ENCODE results near the gene EDAR.

The EDAR gene

DNA sequence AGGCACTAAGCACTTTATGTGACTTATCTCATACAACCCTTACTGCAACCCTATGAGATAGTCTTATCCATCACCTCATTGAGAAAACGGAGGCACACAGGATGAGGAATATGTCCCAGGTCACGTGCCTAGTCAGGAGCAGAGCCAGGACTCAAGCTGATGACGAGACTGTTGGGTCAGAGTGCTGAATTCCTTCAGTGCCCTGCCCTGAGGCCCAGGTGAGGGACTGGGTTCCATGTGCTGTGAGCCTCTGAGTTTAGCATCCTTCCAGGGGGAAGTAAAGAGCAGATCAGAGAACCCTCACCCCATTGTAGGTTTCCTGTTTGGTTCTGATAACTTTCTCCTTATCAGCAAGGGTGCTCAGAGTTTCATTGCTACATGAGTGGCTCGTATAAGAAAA is 11.7 kb upstream of the EDAR start:
- no peak for DNase-seq

DNA sequence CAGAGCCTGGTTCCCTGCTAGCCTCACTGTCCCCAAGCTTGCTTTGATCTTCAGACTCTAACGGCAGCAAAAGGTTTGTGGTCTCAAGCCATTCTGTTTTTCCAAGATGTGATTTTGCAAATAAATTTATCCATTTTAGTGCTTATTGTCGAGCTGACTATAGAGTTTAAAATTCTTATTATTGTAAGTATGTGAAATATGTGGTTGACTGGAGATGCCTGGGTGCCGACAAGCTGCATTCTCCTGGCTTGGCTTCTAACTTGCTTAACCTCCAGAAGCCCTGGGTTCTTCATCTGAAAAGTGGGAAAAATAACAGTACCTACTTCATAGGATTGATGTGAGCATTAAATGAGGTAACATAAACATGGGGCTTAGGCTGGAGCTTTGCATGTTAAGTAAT is 9.9 kb upstream of the EDAR start:
- no peak for DNase-seq

DNA sequence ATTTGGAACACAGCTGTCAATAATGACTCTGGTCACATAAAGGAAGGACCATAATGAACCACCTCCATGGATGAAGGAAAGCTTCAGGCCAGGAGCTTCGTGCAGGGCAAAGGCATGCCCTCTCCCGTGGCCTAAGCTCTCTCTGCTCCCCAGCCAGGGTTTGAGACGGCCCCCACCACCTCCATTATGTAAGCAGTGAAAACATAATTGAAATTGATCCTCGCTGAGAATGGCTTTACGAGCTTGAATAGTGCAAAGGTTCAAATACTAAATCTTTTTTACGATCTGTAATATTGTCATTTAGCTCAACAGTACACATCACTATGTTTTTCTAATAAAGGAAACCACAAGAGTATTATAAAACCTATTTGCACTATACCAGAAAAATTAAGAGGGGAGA is 5.2 kb upstream of the EDAR start:
- DNase-seq: no peak

DNA sequence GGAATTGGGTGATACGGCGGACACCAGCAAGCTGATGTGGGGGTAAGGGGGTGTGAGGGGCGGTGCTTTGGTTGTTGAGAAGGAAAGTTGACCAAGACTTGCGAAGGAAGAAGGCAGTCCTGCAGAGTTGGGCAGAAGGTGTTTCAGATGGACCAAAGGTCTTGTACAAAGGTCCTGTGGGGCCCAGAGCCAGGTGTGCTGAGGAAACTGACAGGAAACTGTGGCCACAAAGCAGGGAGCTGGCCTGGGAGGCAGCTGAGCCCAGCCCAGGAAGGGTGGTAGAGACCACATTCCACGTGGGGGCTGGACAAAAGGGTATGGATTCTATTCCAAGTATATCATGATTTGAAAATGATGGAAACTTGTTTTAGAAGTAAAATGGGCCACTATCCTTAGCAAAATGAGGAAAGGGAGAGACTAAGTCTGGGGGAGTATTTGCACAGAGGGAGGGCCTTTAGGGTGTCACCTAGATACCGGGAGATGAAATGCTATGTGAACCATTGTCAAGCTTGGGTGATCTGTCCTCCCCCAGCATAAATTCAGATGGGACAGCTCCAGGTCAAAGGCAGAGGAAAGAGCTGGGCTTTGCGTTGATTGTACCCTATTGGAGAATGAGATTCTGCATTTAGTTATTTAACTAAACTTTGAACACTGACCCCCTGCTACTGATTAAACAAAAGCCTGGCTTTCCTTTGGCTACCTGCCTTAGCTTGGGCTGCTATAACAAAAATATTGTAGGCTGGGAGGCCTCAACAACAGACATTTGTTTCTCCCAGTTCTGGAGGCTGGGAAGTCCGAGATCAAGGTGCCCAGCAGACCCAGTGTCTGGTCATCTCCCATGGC is 4.3 kb upstream of the EDAR start:
- no peak for DNase-seq

DNA sequence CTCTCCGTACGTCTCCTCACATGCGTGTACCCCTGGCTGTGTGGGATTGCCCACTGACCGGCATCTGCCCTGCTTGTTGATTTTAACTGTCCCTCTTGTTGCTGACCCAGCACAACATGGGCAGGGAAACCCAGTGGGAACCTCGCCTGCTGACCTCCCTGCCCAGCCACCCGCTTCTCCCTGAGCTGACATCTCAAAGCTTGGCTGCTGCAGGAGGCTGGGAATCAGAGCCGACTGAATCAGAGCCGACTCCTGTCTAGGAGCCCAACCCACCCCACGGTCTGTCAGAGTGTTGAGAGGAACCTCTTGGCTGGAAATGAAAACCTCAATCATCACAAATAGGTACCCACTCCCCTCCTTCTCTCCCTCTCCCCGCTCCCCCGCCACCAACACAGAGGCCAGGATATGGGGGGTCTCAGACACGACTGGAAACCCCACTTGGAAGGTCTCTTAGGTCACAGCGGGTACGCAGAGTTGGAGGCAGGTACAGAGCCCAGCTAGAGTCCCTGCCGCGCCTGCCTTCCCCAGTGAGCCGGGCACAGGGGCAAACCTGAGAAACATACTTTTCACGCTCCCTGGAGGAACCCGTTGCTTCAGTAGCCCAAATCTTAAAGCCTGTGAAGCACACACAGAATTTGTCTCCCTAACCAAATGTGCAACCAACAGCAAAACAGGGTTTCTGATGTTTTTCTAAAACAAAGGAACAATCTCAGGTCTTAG is 784 bp downstream of the EDAR start:
- DNase-seq: no peak

DNA sequence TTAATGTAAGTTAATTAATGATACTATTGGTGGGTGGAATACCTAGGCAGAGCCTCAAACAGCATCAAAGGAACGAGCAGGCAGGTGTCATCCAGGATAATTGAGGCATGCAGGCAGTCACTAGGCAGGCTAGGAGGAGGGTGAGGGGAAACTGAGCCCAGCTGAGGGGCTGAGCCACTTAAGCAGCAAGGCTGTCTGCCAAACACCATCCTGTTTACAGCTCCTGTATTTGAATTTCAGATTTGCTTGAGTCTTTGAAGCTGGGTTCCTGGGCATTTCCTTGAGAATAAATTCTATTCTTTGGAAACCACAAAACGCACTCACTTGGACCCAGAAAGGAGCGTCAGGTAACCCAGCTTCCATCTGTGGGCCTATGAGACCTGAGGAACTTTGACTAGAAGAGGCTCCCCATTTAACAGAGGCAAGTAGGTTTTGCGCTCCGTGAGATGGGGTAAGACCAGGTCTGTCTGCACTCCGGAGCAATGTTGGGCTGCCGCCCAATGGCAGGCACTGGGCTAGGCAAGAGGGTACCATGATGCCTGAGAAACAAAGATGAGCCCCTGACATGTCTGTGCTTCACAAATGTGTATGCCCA is 2.0 kb downstream of the EDAR start:
- DNase-seq: no peak

DNA sequence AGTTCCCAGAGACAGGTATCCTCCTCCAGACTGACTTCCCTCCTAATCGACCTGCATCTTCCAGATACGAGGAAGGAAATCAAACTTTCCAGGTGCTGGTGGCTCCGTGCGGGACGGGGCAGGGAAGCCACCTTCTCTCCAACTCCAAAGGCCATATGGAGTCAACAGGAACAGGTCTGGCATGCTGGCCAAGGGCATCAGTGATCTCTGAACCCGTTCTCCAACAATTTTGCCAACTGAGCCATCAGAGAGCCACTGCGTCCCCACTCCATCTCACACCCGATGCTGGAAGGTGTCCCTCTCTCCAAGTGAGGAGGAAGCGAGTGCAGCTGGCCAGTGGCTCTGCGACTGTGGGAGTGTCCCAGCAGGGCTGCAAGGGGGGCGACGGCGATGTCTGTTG is 5.4 kb downstream of the EDAR start:
- no peak for DNase-seq

DNA sequence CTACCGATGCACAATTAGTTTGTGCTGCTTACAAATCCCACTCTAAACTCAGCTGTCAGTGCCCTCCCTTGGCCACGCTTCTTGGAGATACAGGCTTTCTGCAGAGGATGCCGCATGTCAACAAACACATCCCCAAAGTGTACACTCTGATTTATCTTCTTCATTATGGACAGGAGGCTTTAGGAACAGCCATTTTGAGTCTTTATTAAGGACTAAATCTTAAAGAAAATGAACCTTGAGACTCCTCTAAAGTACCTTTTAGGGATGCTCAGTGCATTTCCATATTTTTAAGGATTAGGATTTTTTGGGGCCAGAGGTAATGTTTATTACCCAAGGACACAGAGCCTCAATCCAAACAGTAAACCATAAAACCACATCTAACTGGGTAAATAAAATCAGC is 6.0 kb downstream of the EDAR start:
- DNase-seq: no peak

DNA sequence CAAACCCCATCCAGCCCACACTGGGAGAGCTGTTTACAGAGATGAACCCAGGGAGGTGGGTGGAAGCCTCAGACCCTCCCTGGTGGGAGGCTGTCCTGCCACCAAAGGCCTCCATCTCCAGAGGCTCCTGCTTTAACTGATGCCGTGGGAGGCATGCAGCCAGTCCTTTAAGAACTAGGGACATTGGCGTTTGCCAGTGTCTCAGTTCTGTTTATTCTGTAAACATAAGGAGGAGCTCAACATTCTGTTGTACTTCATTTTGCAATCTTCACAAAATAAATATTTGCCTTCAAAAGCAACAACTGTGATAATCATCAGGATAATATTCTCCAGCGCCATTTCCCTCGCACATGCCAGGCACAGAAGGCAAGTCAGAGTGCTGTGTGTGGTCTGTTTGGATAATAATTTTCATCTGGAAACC is 6.8 kb downstream of the EDAR start:
- DNase-seq: no peak

DNA sequence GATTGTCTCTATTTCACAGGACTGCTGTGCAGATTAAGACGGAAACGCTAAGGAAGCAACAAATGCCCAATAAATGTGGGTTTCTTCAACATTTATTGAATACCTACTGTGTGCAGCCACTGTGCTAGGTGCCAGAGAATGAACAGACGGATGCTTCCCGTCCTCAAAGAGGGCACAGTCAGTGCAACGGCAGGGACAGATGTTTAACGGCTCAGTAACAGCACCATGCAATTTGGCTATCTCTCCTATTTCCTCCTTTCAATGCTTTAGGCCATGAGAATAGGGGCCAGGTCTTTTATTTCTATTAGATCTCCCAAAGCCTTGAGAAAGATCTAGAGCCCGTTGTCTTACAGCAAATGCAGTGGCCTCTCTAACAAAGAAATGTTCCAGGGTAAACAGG is 7.2 kb downstream of the EDAR start:
- DNase-seq: no peak

DNA sequence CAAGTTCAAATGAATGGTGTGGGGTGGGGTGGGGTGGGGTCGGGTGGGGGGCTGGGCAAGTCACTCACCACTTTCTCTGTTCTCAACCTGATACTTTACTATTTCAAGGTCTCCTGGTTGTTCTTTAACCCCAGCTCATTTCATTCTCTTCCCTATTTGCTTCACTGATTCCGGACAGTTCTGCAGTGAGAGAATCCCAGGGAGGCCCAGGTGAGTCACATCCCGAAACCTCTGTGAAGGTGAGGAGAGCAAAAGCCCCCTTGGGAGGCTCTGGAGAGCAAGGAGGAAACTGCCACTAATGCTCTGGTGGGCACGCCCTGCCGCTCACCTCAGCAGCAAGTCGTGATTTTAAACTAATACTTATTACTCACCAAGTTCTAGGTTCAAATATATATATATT is 8.9 kb downstream of the EDAR start:
- no peak for DNase-seq

DNA sequence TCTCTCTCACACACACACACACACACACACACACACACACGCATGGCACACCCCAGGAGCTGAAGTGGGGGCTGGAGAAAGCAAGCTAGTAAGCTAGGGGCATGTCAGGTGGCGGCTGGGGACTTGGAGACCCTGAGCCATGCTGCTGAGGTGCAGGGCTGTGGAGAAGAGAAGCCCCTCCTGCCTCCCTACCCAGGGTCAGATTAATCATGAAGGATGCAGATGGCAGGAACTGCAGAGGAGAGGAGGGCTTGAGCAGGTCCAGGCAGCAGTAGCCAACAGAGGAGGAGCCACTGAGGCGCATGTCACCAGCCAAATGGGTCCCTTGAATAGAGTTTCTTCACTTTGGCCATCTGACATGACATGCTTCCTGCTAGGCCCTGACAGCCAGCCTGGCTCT is 9.6 kb downstream of the EDAR start:
- DNase-seq: no peak

DNA sequence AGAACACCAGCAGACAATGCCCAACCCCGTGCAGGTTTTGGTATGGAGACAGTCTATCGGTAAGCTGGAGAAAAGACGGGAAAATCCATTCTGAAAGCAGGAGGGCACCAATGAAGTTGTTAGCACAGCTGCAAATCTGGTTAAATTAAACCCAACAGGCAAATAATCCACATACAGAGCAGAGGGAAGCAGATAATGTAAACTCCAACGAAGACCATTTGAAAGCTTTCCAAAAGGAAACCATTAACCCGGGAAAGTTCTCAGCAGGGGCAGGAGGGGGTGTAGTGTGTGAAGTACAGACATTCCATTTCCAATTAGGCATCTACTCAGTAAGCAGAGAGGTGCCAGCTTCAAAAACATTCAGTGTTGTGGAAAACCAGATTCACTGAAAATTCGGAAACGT is 10.3 kb downstream of the EDAR start:
- no peak for DNase-seq

DNA sequence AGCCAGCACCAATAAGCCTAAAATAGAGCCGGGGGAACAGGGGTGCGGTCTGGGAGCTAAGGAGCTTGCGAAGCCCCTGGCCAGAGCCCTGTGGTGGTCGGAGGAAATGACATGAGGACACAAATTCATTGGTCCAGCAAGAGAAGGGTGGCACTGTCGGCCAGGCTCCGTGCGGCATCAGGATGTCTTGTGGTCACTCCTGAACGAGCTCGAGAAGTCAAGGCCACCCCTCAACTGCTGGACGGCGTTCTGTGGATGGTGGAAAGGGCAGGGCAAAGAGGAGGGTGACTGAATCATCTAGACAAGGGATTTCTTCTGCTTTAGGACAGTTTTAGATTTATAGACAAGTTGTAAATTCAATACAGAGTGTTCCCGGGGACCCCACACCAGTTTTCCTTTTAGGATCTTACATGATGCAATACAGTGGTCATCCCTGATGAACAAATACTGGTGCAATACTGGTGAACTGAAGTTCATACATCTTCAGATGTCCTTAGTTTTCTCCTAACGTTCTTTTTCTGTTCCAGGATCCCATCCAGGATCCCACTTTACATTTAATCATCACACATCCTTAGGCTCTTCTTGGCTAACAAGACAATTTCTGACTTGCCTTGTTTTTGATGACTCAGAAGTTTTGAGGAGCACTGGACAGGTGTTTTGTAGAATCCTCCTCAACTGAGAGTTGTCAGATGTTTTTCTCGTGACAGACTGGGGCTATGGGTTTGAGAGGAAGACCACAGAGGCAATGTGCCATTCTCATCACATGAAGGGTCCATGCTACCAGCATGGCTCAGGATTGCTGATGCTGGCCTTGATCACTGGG is 13.2 kb downstream of the EDAR start:
- DNase-seq: no peak

DNA sequence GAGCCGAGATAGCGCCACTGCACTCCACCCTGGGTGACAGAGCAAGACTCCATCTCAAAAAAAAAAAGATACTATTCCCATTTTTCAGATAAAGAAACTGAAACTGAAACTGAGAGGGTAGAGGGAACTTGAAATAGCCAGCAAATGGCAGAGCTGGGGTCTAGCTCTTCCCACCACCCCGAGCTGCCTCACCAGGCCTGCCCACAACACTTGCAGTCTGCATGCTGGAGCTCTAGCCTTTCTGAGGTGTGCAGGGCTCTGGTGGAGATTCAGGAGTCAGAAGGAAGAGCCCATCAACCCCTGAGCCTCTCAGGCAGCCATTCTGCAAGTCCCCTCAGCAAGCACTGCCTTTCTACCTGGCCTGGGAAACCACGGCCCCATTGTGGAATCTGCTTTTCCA is 14.3 kb downstream of the EDAR start:
- DNase-seq: no peak

DNA sequence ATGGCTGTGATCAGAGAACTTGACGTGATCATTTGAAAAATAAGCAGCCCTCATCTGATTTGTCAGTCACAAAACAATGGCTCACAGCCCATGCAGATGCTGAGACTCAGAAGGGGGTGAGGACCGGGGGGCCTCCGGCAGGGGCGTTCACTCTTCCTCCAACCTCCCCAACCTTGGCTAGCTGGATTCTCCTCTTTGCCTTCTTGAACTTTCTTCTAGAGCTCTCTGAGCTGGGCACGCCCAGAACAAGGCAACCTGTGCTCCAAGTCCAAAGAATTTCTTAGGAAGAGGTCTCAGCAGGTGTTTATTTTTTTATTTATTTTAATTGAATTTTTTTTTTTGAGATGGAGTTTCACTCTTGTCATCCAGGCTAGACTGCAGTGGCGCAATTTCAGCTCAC is 16.4 kb downstream of the EDAR start:
- no peak for DNase-seq

DNA sequence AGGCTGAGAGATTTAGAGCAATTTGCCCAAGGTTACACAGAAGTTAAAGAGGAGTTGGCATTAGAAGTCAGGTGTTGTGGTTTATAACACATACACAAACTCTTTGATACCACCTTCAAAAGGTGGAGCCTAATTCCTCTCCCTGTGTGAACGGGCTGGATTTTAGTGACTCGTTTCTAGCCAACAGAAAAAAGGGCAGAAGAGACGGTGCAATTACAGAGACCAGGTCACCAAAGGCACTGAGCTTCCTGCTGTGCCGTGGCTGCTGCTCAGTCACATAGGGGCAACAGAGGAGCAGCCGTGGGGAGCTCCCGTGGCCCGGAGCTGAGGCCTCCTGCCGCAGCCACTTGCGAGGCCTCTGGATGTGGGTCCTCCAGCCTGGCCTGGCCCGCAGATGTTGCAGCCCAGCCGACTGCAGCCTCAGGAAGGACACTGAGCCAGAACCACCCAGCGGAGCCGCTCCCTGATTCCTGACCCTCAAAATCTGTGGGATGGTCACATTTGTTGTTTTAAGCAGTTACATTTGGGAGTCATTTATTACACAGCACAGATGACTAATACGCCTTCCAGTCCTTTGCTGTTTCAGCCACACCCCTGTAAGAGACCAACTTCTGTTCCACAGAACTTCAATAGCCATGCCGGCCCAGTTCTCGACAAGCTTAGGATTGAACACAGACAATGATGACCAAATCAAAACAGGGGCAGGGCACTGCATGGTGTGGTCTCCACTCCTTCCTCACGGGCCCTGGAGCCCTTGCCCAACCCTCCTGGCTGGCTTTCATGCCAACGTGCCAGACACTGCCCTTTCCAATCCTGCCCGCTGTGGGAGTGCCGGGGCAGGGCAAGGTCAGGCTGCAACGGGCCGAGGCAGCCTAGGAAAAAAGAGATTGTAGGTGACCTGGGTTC is 17.1 kb downstream of the EDAR start:
- no peak for DNase-seq

DNA sequence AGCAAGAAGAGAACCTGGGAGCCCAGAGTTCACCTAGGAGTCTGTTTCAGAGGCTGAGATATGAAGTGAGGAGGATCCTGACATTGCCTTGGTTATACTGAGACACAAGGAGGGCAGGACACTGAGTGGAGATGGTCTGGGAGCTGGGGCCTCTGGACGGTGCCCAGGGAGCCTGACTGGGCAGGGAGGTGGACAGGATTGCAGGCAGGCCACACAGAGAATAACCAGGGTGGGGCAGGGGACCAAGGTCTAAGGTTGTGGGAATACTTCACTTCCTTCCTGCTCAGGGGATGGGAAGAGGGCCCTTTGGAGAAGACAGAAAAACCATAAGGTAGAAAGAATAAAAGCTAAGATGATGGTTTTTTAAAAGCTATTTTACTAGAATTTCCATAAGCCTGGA is 18.7 kb downstream of the EDAR start:
- no peak for DNase-seq

DNA sequence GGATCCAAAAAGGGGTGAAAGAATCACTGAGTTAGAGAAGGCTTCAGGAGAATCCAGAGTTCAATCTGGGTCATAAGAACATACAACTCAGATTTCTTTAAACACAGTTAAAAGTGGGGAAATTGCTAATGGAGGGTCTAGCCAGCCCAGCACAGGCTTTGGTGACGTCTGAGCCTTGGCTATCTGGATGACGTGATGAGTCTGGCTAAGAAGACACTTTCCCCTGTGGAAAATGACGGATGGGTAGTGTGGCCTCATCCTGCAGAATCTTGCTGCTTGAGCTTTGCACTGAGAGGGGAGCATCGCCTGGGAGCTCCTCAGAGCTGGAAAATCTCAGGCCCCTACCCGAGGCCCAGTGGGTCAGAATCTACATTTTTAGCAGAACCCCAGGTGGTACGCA is 19.2 kb downstream of the EDAR start:
- no peak for DNase-seq

DNA sequence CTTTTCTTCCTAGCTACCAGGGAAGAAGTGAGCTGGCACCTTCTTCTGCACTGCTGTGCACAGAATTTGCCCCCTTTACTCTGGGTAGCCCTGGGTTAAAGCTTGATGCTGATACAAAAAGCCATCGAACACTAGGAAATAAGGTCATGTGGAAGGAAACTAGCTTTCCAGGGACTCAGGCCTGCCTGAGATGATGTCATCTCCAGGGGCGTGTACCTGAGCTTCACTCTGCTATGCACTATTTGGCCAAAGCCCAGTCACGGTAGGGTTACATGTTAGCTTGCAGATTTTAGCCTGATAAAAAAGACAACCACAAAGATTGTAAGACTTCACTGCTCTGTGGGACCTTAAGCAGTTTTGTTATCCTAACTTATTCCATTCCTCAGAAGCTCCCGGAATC is 20.4 kb downstream of the EDAR start:
- DNase-seq: no peak

DNA sequence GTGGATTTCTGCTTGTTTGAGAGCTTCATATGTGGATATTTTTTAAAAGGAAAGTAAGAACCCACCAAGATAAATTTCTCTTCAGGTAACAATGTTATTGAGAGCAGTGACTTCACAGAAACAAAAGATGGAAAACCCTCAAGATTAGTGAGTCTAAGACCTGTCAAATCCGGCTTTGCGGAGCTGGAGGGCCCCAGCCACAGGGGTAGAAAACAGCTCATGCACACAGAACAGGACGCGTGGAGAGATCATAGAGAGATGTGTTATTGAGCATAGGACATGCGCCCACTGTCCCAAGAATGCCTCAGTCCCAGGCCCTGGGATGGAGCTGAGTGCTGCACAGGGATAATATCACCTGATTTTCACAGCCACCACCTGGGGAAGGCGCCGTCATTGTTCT is 21.3 kb downstream of the EDAR start:
- DNase-seq: no peak

Data from NCI-H1694 treated with DMSO at 0.1 percent for 48 hours (cell line).